SK-N-SH (cell line): ENCODE results near the gene VSIG2.

Experiments
- CHD2 ChIP-seq: fragments of 150-350 bp; IDR thresholded peaks from 2 replicates; pipeline ENCODE4 v1.6.1; 2018; ENCODE audit warnings: low read length; ENCODE audit not compliant: partially characterized antibody
- CTCF ChIP-seq: fragments of 200-600 bp; sonication (generic); IDR thresholded peaks from 2 replicates; pipeline ENCODE4 v1.6.1; 2017; ENCODE audit warnings: antibody characterized with exemption, mild to moderate bottlenecking, moderate library complexity
- EP300 ChIP-seq, 2 experiments: IDR thresholded peaks; 2 replicates each; pipeline versions ENCODE4 v1.4.0 to v1.6.1; 2012; ENCODE audit warnings: borderline replicate concordance in 1 of 2, low read depth in 1 of 2, low read length in 1 of 2
- EZH2phosphoT487 ChIP-seq: fragments of 200-600 bp; sonication (generic); IDR thresholded peaks from 2 replicates; pipeline ENCODE4 v1.6.1; 2017; ENCODE audit warnings: low read depth, mixed run types, mild to moderate bottlenecking, antibody characterized with exemption, moderate library complexity, borderline replicate concordance
- IRF3 ChIP-seq: fragments of 150-350 bp; IDR thresholded peaks from 2 replicates; pipeline ENCODE4 v1.6.1; 2016; ENCODE audit warnings: mild to moderate bottlenecking, low read depth, low read length
- MXI1 ChIP-seq: IDR thresholded peaks from 2 replicates; pipeline ENCODE4 v1.6.1; 2012; ENCODE audit warnings: mild to moderate bottlenecking, low read depth, low read length, improper control_type of control experiment
- PBX3 ChIP-seq: IDR thresholded peaks from 2 replicates; pipeline ENCODE4; 2012
- POLR2AphosphoS5 ChIP-seq: IDR thresholded peaks from 2 replicates; pipeline ENCODE4 v1.6.1; 2012; ENCODE audit warnings: low read depth, low read length
- RAD21 ChIP-seq: IDR thresholded peaks from 2 replicates; pipeline ENCODE4 v1.6.1; 2012; ENCODE audit warnings: mild to moderate bottlenecking, low read length
- YY1 ChIP-seq: IDR thresholded peaks from 2 replicates; pipeline ENCODE4 v1.4.0; 2012; ENCODE audit warnings: low read depth, mild to moderate bottlenecking

DNA sequence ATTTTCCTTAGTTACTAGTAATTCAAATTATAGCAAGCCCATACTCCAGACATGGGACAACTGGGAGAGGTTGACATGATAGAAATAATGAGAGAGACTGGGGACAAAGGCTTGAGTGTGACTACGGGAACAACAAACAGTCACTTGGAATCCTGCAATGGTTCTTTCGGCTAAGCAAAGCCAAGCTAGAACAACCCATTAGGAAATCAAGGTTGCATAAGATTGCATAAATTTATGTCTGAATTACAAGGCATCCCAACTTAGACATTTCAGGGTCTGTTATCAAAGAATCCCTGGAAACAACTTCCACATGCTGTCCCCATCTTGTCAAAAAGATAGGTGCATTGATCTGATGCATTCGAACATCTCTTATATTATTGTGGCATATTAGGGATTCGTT is 22.5 kb downstream of the VSIG2 start:
- TF ChIP-seq CTCF = no peak
- TF ChIP-seq EZH2phosphoT487 = no peak
- TF ChIP-seq CHD2 = no peak
- no peak for TF ChIP-seq POLR2AphosphoS5
- no peak for TF ChIP-seq RAD21
- TF ChIP-seq YY1 = no peak
- no peak for TF ChIP-seq IRF3
- TF ChIP-seq EP300 (IDR thresholded peaks at IDR 0.05; ENCODE audit: borderline replicate concordance in 1 of 2, low read depth in 1 of 2, low read length in 1 of 2) = no peak
- TF ChIP-seq PBX3 = no peak
- TF ChIP-seq MXI1 = no peak
